SK-N-SH treated with all-trans-retinoic acid at 6 μM for 48 hours (cell line): ENCODE measurements around the gene CYP4A22.
"Not testable (repeated sequence)": the region's sequence is repeated elsewhere in the genome, so short reads cannot be mapped to it uniquely, and the experiment has no call there.

Experiments used
- ATAC-seq: fragments of 200-7000 bp; cut with Tn5 transposase; 3 replicates; pipeline ENCODE4 v1.9.1; 2020; ENCODE audit warnings: mild to moderate bottlenecking, moderate library complexity
- ARNTL ChIP-seq: fragments of 450-650 bp; formaldehyde crosslinking; IDR thresholded peaks from 2 replicates; pipeline ENCODE4 v1.5.0; 2020; ENCODE audit warnings: low read depth, mild to moderate bottlenecking, moderate library complexity, borderline replicate concordance
- BACH2 ChIP-seq: fragments of 250-450 bp; sonication (Bioruptor Pico); IDR thresholded peaks from 2 replicates; pipeline ENCODE4 v1.9.0; 2021; ENCODE audit warnings: mild to moderate bottlenecking, borderline replicate concordance
- CSDC2 ChIP-seq: fragments of 250-450 bp; sonication (Bioruptor Pico); IDR thresholded peaks from 2 replicates; pipeline ENCODE4 v1.5.0; 2020; ENCODE audit warnings: mild to moderate bottlenecking, moderate library complexity
- GLIS3 ChIP-seq: fragments of 250-450 bp; sonication (Bioruptor Pico); IDR thresholded peaks from 2 replicates; pipeline ENCODE4 v1.5.0; 2020; ENCODE audit warnings: mild to moderate bottlenecking, moderate library complexity
- OSR1 ChIP-seq: fragments of 250-450 bp; sonication (Bioruptor Pico); IDR thresholded peaks from 2 replicates; pipeline ENCODE4 v1.8.0; 2022; ENCODE audit warnings: moderate library complexity, mild to moderate bottlenecking, inconsistent platforms
- POU6F1 ChIP-seq: fragments of 250-450 bp; sonication (Bioruptor Pico); IDR thresholded peaks from 2 replicates; pipeline ENCODE4 v1.8.0; 2021; ENCODE audit warnings: low read depth, mild to moderate bottlenecking, moderate library complexity, borderline replicate concordance
- PPARA ChIP-seq: fragments of 250-450 bp; sonication (Bioruptor Pico); IDR thresholded peaks from 2 replicates; pipeline ENCODE4 v1.5.0; 2020; ENCODE audit warnings: mild to moderate bottlenecking, borderline replicate concordance
- RARB ChIP-seq: fragments of 250-450 bp; sonication (Bioruptor Pico); IDR thresholded peaks from 2 replicates; pipeline ENCODE4 v1.8.0; 2021; ENCODE audit warnings: mild to moderate bottlenecking, moderate library complexity
- TCF4 ChIP-seq: fragments of 250-450 bp; sonication (Bioruptor Pico); IDR thresholded peaks from 2 replicates; pipeline ENCODE4 v1.8.0; 2021; ENCODE audit warnings: mild to moderate bottlenecking, moderate library complexity, borderline replicate concordance
- TOX ChIP-seq: fragments of 250-450 bp; sonication (Bioruptor Pico); IDR thresholded peaks from 2 replicates; pipeline ENCODE4 v1.8.0; 2021; ENCODE audit warnings: mild to moderate bottlenecking, moderate library complexity, borderline replicate concordance
- ZC3H10 ChIP-seq: fragments of 250-450 bp; sonication (Bioruptor Pico); IDR thresholded peaks from 2 replicates; pipeline ENCODE4 v1.5.1; 2021; ENCODE audit warnings: mild to moderate bottlenecking, moderate library complexity
- ZFP3 ChIP-seq: fragments of 250-450 bp; sonication (Bioruptor Pico); IDR thresholded peaks from 2 replicates; pipeline ENCODE4 v1.5.0; 2020; ENCODE audit warnings: mild to moderate bottlenecking, moderate library complexity
- ZFP30 ChIP-seq: fragments of 450-650 bp; formaldehyde crosslinking; IDR thresholded peaks from 2 replicates; pipeline ENCODE4 v1.5.0; 2022; ENCODE audit warnings: mild to moderate bottlenecking, moderate library complexity
- ZNF565 ChIP-seq: fragments of 450-650 bp; formaldehyde crosslinking; conservative IDR thresholded peaks from 2 replicates; pipeline ENCODE4 v1.5.0; 2020; ENCODE audit warnings: low read depth, mild to moderate bottlenecking, moderate library complexity
- ZNF8 ChIP-seq: fragments of 450-650 bp; formaldehyde crosslinking; IDR thresholded peaks from 2 replicates; pipeline ENCODE4 v1.5.0; 2020; ENCODE audit warnings: mild to moderate bottlenecking, moderate library complexity
- TF ChIP-seq, protein P1 (sequence below): fragments of 250-450 bp; sonication (Bioruptor Pico); IDR thresholded peaks from 2 replicates; pipeline ENCODE4 v1.5.0; 2020; ENCODE audit warnings: mild to moderate bottlenecking, moderate library complexity
- TF ChIP-seq, protein P2 (sequence below): fragments of 250-450 bp; sonication (Bioruptor Pico); IDR thresholded peaks from 2 replicates; pipeline ENCODE4 v1.5.1; 2021; ENCODE audit warnings: mild to moderate bottlenecking, moderate library complexity
- TF ChIP-seq, protein P3 (sequence below): fragments of 250-450 bp; sonication (Bioruptor Pico); IDR thresholded peaks from 2 replicates; pipeline ENCODE4 v1.5.1; 2020; ENCODE audit warnings: low read depth, mild to moderate bottlenecking, moderate library complexity

Gene CYP4A22

DNA sequence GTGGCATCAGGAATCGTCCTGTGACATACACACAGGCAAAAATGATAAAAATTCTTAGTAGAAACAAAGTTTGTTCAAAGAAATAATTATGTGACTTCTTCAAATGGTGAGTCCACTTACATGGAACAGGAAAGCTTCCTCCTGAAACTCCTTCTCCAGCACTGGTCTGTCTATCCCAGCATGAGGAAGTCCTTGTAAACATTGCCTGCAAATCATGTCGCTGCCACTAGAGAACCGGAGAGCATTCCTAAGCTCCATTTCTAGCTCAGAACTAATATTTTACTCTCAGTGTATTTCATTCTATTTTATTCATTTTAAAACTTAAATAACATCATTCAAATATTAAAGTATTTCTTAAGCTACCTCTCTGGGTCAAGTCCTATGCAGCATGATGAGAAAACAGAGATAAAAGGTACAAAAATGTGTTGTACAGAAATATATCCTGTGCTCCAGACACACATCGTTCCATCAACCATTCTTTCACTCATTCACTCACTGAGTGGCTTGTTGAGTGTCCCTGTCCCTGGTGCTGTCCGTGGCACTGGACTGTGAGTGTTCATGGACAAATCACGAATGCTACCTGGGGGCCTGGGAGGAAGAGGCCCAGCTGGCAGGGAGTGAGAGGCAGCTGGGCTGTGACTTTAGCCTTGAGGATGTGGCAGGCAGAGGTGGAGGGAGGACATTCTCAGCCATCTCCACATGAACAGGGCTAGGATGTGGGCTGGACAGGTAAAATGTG is 10.0 kb downstream of the CYP4A22 start:
- TF ChIP-seq TCF4 (CRISPR knock-in tag), result no peak
- ATAC-seq, result peak; percentile 51

GRCh38 chr1:47149162-47149561 is 11.9 kb downstream of the CYP4A22 start:
- ATAC-seq, result not testable (repeated sequence)

GRCh38 chr1:47156457-47156856 is 19.2 kb downstream of the CYP4A22 start:
- ATAC-seq, result not testable (repeated sequence)

DNA sequence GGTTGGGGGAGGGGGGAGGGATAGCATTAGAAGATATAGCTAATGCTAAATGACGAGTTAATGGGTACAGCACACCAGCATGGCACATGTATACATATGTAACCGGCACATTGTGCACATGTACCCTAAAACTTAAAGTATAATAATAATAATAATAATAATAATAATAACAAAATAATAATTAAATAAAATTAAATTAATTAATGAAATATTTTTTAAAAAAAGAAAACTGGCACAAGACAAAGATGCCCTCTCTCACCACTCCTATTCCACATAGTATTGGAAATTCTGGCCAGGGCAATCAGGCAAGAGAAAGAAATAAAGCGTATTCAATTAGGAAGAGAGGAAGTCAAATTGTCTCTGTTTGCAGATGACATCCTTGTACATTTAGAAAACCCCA is 20.7 kb downstream of the CYP4A22 start:
- ATAC-seq, result not testable (repeated sequence)

DNA sequence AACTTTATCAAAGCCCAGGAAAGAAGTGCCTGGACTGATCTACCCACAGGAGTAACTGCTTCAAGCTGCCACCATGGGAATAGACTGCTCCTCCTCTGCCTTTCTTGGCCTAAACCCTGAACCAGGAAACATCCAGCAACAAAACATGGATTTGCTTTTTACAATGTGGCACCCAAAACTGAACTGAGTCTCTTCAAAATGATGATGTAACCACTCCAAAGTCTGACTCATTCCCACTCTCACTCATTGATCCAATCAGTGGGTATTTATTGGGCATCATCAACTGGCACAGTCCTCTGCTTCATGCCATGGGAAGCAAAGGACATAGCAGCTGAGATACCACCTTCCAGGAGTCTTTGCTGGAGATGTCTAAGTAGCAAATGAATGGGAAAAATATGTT is 23.5 kb downstream of the CYP4A22 start:
- TF ChIP-seq POU6F1 (CRISPR knock-in tag), result no peak
- no peak for TF ChIP-seq TCF4 (CRISPR knock-in tag)
- TF ChIP-seq, protein P1, sequence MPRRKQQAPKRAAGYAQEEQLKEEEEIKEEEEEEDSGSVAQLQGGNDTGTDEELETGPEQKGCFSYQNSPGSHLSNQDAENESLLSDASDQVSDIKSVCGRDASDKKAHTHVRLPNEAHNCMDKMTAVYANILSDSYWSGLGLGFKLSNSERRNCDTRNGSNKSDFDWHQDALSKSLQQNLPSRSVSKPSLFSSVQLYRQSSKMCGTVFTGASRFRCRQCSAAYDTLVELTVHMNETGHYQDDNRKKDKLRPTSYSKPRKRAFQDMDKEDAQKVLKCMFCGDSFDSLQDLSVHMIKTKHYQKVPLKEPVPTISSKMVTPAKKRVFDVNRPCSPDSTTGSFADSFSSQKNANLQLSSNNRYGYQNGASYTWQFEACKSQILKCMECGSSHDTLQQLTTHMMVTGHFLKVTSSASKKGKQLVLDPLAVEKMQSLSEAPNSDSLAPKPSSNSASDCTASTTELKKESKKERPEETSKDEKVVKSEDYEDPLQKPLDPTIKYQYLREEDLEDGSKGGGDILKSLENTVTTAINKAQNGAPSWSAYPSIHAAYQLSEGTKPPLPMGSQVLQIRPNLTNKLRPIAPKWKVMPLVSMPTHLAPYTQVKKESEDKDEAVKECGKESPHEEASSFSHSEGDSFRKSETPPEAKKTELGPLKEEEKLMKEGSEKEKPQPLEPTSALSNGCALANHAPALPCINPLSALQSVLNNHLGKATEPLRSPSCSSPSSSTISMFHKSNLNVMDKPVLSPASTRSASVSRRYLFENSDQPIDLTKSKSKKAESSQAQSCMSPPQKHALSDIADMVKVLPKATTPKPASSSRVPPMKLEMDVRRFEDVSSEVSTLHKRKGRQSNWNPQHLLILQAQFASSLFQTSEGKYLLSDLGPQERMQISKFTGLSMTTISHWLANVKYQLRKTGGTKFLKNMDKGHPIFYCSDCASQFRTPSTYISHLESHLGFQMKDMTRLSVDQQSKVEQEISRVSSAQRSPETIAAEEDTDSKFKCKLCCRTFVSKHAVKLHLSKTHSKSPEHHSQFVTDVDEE, result no peak
- TF ChIP-seq ZNF565 (CRISPR knock-in tag), result no peak
- TF ChIP-seq GLIS3 (CRISPR knock-in tag), result no peak
- no peak for TF ChIP-seq ZFP30
- TF ChIP-seq ARNTL (CRISPR knock-in tag), result no peak
- no peak for TF ChIP-seq OSR1 (CRISPR knock-in tag)
- no peak for TF ChIP-seq TOX (CRISPR knock-in tag)
- no peak for TF ChIP-seq BACH2
- no peak for TF ChIP-seq CSDC2
- no peak for TF ChIP-seq PPARA
- TF ChIP-seq, all 23 proteins: peak for 0
- ATAC-seq, result no peak

DNA sequence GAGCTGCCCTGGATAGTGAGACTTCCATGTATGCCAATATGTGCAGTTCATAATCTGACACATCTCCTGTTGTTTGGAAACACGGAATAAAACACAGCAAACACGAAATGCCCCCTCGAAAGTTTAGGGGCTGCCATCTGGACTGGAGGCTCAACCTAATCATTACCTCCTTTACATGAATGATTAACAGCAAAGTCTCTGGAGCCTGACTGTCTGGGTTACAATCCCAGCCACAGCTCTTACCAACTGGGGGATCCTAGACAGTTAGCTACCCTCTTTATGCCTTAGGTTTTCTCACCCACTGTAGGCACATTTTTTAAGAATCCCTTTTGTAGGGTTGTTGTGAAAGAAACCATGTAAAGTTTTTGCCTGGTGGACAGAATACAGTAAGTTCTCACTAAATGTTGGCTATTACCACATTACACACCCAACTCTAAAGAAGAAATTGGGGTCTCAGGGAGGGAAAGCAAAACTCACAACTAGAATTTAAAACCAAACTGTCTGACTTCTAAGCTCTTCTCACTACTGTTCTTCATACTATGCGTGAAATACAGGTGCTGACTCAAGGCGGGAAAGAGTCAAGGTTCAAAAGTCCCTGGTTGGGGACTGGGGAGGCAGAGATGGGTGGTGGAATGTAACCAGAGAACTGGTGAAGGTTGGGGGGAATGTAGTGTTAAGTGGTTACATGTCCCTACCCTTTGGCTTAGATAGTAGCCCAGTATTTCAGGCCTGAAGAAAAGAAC is 24.2 kb downstream of the CYP4A22 start:
- ATAC-seq, result no peak
- TF ChIP-seq POU6F1 (CRISPR knock-in tag) (no peak), CSDC2 (no peak)

DNA sequence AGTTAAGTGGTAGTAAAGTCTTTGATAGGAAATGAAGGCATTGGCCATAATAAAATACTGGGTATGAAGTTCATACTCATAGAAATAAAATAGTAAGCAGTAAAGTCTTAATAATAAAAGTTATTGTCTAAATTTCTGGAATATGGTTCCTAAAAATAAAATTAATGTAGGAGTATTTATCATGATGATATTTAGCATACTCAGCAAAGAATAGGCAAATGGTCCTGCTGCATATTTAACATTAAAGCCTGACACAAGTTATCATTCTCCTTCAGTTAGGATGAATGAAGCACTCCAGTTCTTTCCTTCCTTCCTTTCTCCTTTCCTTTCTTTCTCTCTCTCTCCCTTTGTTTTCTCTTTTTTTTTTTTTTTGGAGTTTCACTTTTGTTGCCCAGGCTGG is 27.3 kb downstream of the CYP4A22 start:
- ATAC-seq, result no peak
- no peak for TF ChIP-seq ZNF8 (CRISPR knock-in tag)
- TF ChIP-seq OSR1 (CRISPR knock-in tag), result no peak
- TF ChIP-seq, protein P2, sequence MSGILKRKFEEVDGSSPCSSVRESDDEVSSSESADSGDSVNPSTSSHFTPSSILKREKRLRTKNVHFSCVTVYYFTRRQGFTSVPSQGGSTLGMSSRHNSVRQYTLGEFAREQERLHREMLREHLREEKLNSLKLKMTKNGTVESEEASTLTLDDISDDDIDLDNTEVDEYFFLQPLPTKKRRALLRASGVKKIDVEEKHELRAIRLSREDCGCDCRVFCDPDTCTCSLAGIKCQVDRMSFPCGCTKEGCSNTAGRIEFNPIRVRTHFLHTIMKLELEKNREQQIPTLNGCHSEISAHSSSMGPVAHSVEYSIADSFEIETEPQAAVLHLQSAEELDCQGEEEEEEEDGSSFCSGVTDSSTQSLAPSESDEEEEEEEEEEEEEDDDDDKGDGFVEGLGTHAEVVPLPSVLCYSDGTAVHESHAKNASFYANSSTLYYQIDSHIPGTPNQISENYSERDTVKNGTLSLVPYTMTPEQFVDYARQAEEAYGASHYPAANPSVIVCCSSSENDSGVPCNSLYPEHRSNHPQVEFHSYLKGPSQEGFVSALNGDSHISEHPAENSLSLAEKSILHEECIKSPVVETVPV (CRISPR knock-in tag), result no peak
- TF ChIP-seq, protein P1, result no peak
- no peak for TF ChIP-seq GLIS3 (CRISPR knock-in tag)
- TF ChIP-seq, protein P3, sequence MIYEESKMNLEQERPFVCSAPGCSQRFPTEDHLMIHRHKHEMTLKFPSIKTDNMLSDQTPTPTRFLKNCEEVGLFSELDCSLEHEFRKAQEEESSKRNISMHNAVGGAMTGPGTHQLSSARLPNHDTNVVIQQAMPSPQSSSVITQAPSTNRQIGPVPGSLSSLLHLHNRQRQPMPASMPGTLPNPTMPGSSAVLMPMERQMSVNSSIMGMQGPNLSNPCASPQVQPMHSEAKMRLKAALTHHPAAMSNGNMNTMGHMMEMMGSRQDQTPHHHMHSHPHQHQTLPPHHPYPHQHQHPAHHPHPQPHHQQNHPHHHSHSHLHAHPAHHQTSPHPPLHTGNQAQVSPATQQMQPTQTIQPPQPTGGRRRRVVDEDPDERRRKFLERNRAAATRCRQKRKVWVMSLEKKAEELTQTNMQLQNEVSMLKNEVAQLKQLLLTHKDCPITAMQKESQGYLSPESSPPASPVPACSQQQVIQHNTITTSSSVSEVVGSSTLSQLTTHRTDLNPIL (CRISPR knock-in tag), result no peak
- no peak for TF ChIP-seq TOX (CRISPR knock-in tag)
- TF ChIP-seq RARB (CRISPR knock-in tag), result no peak
- no peak for TF ChIP-seq ZC3H10 (CRISPR knock-in tag)
- no peak for TF ChIP-seq ZFP3 (CRISPR knock-in tag)
- no peak for TF ChIP-seq ZFP30
